Nephron progenitor cell (in vitro differentiated cells): ENCODE data around the gene ZNF831.

Experiments used
- DNase-seq: peaks from one replicate; pipeline ENCODE4 v3.0.0; 2021
- H3K27ac Mint-ChIP-seq: 2 replicates; pipeline ENCODE4 v1.8.0; 2021; ENCODE audit warnings: mild to moderate bottlenecking, moderate library complexity, mixed read lengths
- H3K27me3 Mint-ChIP-seq: 2 replicates; pipeline ENCODE4 v1.8.0; 2021; ENCODE audit warnings: mild to moderate bottlenecking, low read depth, mixed read lengths; ENCODE audit not compliant: poor library complexity
- H3K36me3 Mint-ChIP-seq: 2 replicates; pipeline ENCODE4 v1.8.0; 2021; ENCODE audit warnings: low read depth, mixed read lengths
- H3K4me1 Mint-ChIP-seq: 2 replicates; pipeline ENCODE4 v1.8.0; 2021; ENCODE audit warnings: mixed read lengths
- H3K4me3 Mint-ChIP-seq: 2 replicates; pipeline ENCODE4 v1.8.0; 2021; ENCODE audit warnings: mild to moderate bottlenecking, moderate library complexity, mixed read lengths
- H3K9me3 Mint-ChIP-seq: 2 replicates; pipeline ENCODE4 v1.8.0; 2021; ENCODE audit warnings: mild to moderate bottlenecking, moderate library complexity, mixed read lengths
- CTCF ChIP-seq: fragments of 200-600 bp; sonication (generic); IDR thresholded peaks from 2 replicates; pipeline ENCODE4 v1.5.0; 2021; ENCODE audit warnings: antibody characterized with exemption

Gene ZNF831

GRCh38 chr20:59305908-59306655, 142.5 kb downstream of the ZNF831 start:
- Mint-ChIP-seq H3K9me3 (no peaks in the 10 kb centered on the region), H3K4me1 (peaks cover 36% of the 10 kb centered on the region), H3K36me3 (no peaks in the 10 kb centered on the region), H3K27me3 (peaks cover 54% of the 10 kb centered on the region), H3K27ac (no peak overlapping the region), H3K4me3 (no peak overlapping the region)
- DNase-seq: no peak
- no peak for TF ChIP-seq CTCF

- peaks cover 39% of the 10 kb centered on the region for H3K4me1 Mint-ChIP-seq
- no peak overlapping the region for H3K4me3 Mint-ChIP-seq
- H3K9me3 Mint-ChIP-seq: no peaks in the 10 kb centered on the region
- no peak for TF ChIP-seq CTCF
- H3K27ac Mint-ChIP-seq: no peak overlapping the region
- peaks cover 42% of the 10 kb centered on the region for H3K27me3 Mint-ChIP-seq
- no peaks in the 10 kb centered on the region for H3K36me3 Mint-ChIP-seq
- DNase-seq: no peak
Measured at GRCh38 chr20:59307270-59307669, 143.6 kb downstream of the ZNF831 start.
